ENCODE measurements around the gene FOXK2.
"Not testable (repeated sequence)": the region's sequence is repeated elsewhere in the genome, so short reads cannot be mapped to it uniquely, and the experiment has no call there.

GRCh38 chr17:82513864-82514263 lies 5.7 kb upstream of the FOXK2 start:
- not testable (repeated sequence) for TF ChIP-seq CTCF (IDR thresholded peaks at IDR 0.05); ZFX (IDR thresholded peaks at IDR 0.05; ENCODE audit: borderline replicate concordance)
